Measurements from ENCODE around the gene CFAP43.
"Not testable (repeated sequence)": the region's sequence is repeated elsewhere in the genome, so short reads cannot be mapped to it uniquely, and the experiment has no call there.

Gene CFAP43

GRCh38 chr10:104255311-104255981 is 23.3 kb upstream of the CFAP43 start:
- DNase-seq: peak in 2 of 6 experiments; percentile 16 to 25

DNA sequence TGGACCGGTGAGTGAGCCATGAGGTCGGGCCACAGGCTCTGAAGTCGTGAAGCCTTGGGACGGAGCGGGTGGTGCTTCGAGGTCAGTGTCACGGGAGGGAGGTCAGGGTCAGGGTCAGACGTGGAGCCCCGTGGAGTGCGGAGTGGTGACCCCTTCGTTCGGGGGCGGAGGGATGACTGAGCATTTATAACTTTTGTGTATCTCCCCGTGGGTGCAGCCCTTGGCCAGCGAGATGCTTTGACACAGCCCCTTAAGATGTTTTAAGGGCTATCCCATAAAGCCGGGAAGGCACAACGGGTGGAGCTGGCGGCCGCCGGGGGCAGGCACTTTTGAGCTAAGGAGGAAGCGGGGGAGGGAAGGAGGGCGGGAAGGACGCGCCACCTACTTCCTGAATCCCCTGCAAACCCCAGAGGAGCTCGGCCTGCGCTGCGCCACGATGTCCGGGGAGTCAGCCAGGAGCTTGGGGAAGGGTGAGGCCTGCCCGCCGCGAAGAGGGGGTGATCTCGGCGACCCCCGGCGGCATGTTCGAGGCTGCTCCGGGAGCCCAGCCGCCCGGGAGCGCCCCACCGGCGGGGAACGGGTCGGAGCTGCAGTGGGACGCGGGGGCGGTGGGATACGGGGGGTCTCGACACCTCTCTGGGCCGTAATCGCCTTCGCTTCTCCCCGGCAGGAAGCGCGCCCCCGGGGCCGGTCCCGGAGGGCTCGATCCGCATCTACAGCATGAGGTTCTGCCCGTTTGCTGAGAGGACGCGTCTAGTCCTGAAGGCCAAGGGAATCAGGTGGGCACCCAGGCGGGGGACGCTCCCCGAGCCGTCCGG is 22.5 kb upstream of the CFAP43 start, which contains the start of gene GSTO1:
Gene GSTO1 (plus strand): TSS at position 400 of the 818 bp plus-strand sequence. CDS start 37 bp downstream, at position 437.
- DNase-seq: peak in 5 of 6 experiments; percentile 17 to 48 (median 34)

- no peak for DNase-seq
Observed at GRCh38 chr10:104253606-104254410, 21.6 kb upstream of the CFAP43 start.

DNA sequence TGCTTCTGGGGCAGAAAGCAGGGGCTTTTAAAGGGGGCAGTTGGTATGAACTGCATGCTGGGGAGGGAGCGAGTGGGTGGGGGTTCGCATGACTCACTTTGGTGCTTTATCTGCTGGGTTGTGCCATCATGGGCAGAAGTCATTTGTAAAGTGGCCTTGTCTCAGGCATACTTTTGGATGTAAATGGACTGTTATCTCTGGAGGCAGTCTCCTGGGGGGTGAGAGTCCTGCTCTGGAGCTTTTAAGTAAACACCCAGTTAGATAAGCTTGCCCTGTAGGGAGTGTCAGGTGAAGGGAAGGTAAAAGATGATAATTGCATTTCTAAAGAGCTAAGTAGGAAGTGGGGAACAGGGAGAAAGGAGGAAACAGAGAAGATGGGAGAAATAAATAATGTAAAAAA is 20.9 kb upstream of the CFAP43 start:
- no peak for DNase-seq

- no peak for DNase-seq
Observed at GRCh38 chr10:104252368-104252767, 20.2 kb upstream of the CFAP43 start.

GRCh38 chr10:104251443-104251842 is 19.3 kb upstream of the CFAP43 start:
- DNase-seq: no peak

GRCh38 chr10:104250371-104250770 is 18.2 kb upstream of the CFAP43 start:
- no peak for DNase-seq

DNA sequence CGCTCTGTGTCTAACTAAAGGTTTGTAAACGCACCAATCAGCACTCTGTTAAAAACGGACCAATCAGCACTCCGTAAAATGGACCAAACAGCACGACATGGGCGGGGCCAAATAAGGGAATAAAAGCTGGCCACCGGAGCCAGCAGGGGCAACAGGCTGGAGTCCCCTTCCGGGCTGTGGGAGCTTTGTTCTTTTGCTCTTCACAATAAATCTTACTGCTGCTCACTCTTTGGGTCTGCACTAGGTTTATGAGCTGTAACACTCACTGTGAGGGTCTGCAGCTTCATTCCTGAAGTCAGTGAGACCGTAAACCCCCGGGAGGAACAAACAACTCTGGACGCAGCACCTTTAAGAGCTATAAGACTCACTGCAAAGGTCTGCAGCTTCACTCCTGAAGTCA is 16.8 kb upstream of the CFAP43 start:
- not testable (repeated sequence) for DNase-seq

GRCh38 chr10:104247513-104248146 is 15.5 kb upstream of the CFAP43 start:
- DNase-seq: no peak

- DNase-seq: no peak
Observed at GRCh38 chr10:104246976-104247375, 14.8 kb upstream of the CFAP43 start.

DNA sequence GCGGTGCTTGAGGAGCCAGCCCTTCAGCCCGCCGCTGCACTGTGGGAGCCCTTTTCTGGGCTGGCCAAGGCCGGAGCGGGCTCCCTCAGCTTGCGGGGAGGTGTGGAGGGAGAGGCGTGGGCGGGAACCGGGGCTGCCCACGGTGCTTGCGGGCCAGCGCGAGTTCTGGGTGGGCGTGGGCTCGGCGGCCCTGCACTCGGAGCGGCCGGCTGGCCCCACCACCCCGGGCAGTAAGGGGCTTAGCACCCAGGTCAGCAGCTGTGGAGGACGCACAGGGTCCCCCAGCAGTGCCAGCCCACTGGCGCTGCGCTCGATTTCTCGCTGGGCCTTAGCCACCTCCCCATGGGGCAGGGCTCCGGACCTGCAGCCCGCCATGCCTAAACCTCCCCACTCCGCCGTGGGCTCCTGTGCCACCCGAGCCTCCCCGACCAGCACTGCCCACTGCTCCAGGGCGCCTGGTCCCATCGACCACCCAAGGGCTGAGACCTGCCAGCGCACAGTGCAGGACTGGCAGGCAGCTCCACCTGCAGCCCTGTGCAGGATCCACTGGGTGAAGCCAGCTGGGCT is 13.0 kb upstream of the CFAP43 start:
- DNase-seq: no peak

GRCh38 chr10:104243512-104243911 is 11.3 kb upstream of the CFAP43 start:
- DNase-seq: no peak

DNA sequence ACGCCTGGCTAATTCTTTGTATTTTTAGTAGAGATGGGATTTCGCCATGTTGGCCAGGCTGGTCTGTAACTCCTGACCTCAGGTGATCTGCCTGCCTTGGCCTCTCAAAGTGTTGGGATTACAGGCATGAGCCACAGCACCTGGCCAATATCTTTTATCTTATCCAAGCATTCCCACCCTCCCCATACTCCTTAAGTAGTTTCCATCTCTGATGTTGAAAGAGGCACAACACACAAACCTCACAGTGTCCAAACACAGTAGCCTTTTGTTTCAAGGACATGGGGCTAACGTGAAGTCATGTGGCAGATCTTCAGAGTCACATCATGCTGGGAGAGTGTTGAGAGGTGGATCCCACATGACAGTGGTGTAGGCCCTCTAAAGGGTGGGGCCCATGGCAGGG is 10.8 kb upstream of the CFAP43 start:
- DNase-seq: not testable (repeated sequence)

- DNase-seq: no peak
Observed at GRCh38 chr10:104242545-104242944, 10.4 kb upstream of the CFAP43 start.

- DNase-seq: no peak
Observed at GRCh38 chr10:104240078-104240477, 7.9 kb upstream of the CFAP43 start.

GRCh38 chr10:104235801-104236200 is 3.6 kb upstream of the CFAP43 start:
- DNase-seq: no peak

DNA sequence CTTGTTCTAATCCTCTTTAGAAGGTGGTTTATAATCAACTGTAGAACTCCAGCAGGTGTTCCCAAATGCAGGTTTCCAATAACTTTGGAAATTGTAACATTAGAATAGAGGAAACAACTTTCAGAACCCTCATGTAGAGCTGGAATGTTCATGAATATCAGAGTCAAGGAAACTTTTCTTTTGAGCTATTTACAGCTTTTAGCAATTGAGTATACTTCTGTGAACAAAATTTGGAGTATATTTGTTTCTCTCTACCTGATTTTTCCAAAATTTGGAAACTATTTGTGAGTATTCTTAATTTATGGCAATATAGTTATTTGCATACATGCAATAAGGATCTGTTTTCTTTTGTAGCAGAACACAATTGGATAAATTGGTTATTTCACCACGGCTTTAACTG is 2.8 kb upstream of the CFAP43 start:
- DNase-seq: peak in 1 of 6 experiments; percentile 6

GRCh38 chr10:104233817-104234216 is 1.7 kb upstream of the CFAP43 start:
- DNase-seq: no peak

DNA sequence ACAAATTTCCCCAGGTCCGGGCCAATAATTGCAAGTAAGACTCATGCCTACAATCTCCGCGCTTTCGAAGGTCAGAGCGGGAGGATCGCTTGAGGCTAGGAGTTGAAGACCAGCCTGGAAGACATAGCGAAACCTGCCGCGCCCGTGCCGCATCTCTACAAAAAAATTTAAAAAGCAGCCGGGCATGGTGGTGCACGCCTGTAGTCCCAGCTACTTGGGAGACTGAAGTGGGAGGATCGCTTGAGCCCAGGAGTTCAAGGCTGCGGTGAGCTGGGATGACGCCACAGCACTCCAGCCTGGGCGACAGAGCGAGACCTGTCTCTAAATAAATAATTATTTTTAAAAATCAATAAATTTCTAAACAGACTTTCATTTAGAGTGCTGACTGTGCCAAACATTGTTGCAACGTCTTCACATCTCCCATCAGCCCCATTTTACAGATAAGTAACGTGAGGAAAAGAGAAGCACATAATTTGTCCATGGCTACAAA is 494 bp upstream of the CFAP43 start:
- DNase-seq: peak in 1 of 6 experiments; percentile 23

- DNase-seq: no peak
Observed at GRCh38 chr10:104230490-104230889, 1.7 kb downstream of the CFAP43 start.

GRCh38 chr10:104223304-104223703 is 8.9 kb downstream of the CFAP43 start:
- DNase-seq: no peak

DNA sequence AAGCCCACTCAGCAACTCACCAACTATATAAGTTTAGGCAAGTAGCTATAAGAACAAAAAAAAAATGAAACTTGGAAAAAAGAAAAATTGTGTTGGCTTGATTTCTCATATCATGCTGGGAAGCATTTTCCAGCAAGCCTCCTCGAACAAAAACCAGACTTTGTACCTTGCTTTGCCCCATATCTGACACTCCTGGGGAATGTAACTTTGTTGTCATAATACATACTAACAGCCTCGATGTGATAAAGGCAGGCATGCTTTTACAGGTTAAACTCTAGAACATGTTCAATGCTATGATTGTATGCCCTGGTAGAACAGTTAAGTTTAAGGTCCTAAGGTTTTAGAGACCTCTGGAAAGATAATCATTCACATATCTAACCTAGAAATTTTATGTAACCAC is 11.6 kb downstream of the CFAP43 start:
- no peak for DNase-seq

Data from stimulated activated naive CD4-positive, alpha-beta T cell (primary cell).